ENCODE measurements around the gene OR52E2.

- no peak for TF ChIP-seq CTCF (IDR thresholded peaks at IDR 0.05; ENCODE audit: insufficient read depth, low read length, poor library complexity, severe bottlenecking)
- TF ChIP-seq EZH2phosphoT487 (conservative IDR thresholded peaks at IDR 0.05; ENCODE audit: low read length): no peak
Observed at GRCh38 chr11:5103066-5103465, 43.6 kb upstream of the OR52E2 start.

All from SU-DHL-6 (cell line).